Testis (tissue), 2 donors: ENCODE data around the gene DSN1.

Experiments used
- POLR2A ChIP-seq: fragments of 450-650 bp; IDR thresholded peaks from one replicate; pipeline ENCODE4 v1.6.1; 2017; ENCODE audit warnings: antibody characterized with exemption, mild to moderate bottlenecking, moderate library complexity
- TF ChIP-seq, protein P1 (sequence below), 3 experiments: fragments of 450-650 bp in 2 of 3; fragments of 200-600 bp in 1 of 3; sonication (generic) in 1 of 3; IDR thresholded peaks; one replicate each; pipeline ENCODE4 v1.5.1; 2016 to 2019; ENCODE audit warnings: antibody characterized with exemption in 3 of 3, mild to moderate bottlenecking in 2 of 3, moderate library complexity in 1 of 3

DNA sequence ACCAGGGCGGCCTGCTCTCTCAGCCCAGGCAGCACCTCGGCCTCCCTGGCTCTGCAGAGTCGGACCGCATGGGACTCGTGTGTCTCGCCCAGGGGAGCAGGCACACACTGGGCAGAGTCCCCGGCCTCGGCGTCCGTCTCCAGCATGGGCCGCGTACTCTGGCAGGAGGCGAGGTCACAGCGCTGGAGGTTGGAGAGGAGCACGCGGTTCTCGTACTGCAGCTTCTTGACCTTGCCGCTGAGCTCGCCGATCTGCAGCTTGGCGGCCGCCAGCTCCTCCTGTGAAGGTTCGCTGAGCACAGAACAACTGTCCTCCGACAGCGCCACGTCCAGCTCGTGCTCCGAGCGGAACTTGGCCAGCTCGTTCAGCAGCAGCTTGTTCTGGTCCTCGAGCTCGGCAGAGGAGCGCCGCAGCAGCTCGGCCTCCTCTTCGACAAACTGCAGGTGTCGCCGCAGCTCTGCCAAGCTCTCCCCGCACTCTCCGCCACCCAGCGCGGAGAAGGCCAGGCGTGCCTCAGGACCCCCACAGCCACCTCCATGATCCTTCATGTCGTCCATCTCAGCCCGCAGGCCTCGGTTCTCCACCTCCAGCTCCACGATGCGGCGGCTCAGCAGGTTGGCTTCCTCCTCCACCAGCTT lies 42.0 kb upstream of the DSN1 start:
- no peak for TF ChIP-seq POLR2A
- TF ChIP-seq, protein P1, sequence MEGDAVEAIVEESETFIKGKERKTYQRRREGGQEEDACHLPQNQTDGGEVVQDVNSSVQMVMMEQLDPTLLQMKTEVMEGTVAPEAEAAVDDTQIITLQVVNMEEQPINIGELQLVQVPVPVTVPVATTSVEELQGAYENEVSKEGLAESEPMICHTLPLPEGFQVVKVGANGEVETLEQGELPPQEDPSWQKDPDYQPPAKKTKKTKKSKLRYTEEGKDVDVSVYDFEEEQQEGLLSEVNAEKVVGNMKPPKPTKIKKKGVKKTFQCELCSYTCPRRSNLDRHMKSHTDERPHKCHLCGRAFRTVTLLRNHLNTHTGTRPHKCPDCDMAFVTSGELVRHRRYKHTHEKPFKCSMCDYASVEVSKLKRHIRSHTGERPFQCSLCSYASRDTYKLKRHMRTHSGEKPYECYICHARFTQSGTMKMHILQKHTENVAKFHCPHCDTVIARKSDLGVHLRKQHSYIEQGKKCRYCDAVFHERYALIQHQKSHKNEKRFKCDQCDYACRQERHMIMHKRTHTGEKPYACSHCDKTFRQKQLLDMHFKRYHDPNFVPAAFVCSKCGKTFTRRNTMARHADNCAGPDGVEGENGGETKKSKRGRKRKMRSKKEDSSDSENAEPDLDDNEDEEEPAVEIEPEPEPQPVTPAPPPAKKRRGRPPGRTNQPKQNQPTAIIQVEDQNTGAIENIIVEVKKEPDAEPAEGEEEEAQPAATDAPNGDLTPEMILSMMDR (IDR thresholded peaks at IDR 0.05) = no peak
